ENCODE data around the gene LAS1L. TPM values are rescaled to one million over a fixed set of nuclear protein-coding genes. Genes with fewer than 3 reads are reported as not detected.

Gene LAS1L
- total RNA-seq, 1 experiment from 2014 or later = 47.6 TPM

Other genes with a start within 250 kb of the LAS1L start
- 303 and 315 TPM in 2 replicates for gene MSN, start 132.9 kb upstream of the LAS1L start, total RNA-seq (2014; rRNA removed; shearing (Covaris generic); ENCODE audit: low replicate concordance)